ENCODE data around the gene C1orf159. TPM values are rescaled to one million over a fixed set of nuclear protein-coding genes. Genes with fewer than 3 reads are reported as not detected.

Gene C1orf159
- polyA plus RNA-seq, 1 donor from 2014 or later: 31.5 TPM

DNA sequence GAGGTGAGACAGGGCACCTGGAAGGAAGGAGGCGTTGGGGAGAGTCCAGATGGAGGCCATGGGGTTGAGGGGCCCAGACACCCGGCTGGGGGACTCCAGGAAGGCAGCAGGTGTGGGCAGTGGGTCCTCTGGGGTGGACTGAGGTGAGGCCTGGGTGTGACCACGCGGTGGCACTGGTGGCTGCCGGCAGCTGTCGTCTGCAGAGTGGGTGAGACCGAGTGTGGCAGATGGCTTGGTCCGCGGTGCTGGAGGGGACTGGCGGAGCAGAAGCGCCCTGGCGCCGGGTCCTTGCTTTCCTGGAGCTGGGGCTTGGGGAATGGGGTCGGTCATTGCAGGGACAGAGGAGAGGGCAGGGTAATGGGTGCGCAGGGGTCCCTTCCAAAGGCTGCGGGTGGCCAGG is 83.5 kb downstream of the C1orf159 start:
- Histone ChIP-seq H2AFZ (ENCODE audit: low read depth, low read length) (no peak overlapping the region), H3K27me3 (ENCODE audit: insufficient read depth, low read depth, low read length) (no peaks in the 10 kb centered on the region), H3K9ac (ENCODE audit: low read length) (peak overlapping the region; percentile 85), H3F3A (ENCODE audit: insufficient read depth, low read length, poor library complexity, severe bottlenecking) (no peaks in the 10 kb centered on the region), H3K36me3 (ENCODE audit: insufficient read depth, low read length) (no peaks in the 10 kb centered on the region), H3K9me3 (ENCODE audit: low read length) (no peaks in the 10 kb centered on the region), H4K20me1 (ENCODE audit: insufficient read depth) (no peaks in the 10 kb centered on the region), H3K9me2 (ENCODE audit: insufficient read depth, low read length) (no peaks in the 10 kb centered on the region), H3K4me3 (ENCODE audit: low read length) (peak overlapping the region; percentile 69), H3K79me2 (replicated peaks; ENCODE audit: insufficient read depth, low read length) (peaks cover 4% of the 10 kb centered on the region), H3K4me2 (ENCODE audit: low read length) (no peak overlapping the region), H3K27ac (ENCODE audit: low read length) (peak overlapping the region; percentile 55)
- TF ChIP-seq EP300 (conservative IDR thresholded peaks at IDR 0.05; ENCODE audit: poor library complexity, severe bottlenecking) (no peak), EZH2 (IDR thresholded peaks at IDR 0.05; ENCODE audit: borderline replicate concordance, insufficient read depth, low read length, poor library complexity, severe bottlenecking) (no peak)
- TF ChIP-seq, protein P1, sequence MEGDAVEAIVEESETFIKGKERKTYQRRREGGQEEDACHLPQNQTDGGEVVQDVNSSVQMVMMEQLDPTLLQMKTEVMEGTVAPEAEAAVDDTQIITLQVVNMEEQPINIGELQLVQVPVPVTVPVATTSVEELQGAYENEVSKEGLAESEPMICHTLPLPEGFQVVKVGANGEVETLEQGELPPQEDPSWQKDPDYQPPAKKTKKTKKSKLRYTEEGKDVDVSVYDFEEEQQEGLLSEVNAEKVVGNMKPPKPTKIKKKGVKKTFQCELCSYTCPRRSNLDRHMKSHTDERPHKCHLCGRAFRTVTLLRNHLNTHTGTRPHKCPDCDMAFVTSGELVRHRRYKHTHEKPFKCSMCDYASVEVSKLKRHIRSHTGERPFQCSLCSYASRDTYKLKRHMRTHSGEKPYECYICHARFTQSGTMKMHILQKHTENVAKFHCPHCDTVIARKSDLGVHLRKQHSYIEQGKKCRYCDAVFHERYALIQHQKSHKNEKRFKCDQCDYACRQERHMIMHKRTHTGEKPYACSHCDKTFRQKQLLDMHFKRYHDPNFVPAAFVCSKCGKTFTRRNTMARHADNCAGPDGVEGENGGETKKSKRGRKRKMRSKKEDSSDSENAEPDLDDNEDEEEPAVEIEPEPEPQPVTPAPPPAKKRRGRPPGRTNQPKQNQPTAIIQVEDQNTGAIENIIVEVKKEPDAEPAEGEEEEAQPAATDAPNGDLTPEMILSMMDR (IDR thresholded peaks at IDR 0.05; ENCODE audit: poor library complexity, severe bottlenecking): no peak
- TF ChIP-seq, protein P2, sequence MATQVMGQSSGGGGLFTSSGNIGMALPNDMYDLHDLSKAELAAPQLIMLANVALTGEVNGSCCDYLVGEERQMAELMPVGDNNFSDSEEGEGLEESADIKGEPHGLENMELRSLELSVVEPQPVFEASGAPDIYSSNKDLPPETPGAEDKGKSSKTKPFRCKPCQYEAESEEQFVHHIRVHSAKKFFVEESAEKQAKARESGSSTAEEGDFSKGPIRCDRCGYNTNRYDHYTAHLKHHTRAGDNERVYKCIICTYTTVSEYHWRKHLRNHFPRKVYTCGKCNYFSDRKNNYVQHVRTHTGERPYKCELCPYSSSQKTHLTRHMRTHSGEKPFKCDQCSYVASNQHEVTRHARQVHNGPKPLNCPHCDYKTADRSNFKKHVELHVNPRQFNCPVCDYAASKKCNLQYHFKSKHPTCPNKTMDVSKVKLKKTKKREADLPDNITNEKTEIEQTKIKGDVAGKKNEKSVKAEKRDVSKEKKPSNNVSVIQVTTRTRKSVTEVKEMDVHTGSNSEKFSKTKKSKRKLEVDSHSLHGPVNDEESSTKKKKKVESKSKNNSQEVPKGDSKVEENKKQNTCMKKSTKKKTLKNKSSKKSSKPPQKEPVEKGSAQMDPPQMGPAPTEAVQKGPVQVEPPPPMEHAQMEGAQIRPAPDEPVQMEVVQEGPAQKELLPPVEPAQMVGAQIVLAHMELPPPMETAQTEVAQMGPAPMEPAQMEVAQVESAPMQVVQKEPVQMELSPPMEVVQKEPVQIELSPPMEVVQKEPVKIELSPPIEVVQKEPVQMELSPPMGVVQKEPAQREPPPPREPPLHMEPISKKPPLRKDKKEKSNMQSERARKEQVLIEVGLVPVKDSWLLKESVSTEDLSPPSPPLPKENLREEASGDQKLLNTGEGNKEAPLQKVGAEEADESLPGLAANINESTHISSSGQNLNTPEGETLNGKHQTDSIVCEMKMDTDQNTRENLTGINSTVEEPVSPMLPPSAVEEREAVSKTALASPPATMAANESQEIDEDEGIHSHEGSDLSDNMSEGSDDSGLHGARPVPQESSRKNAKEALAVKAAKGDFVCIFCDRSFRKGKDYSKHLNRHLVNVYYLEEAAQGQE (IDR thresholded peaks at IDR 0.05; ENCODE audit: borderline replicate concordance): no peak

Other genes with a start within 250 kb of the C1orf159 start
- gene SAMD11, start 192.2 kb downstream of the C1orf159 start, polyA plus RNA-seq: 11.2 and 21.6 TPM in 2 replicates
- 77.2 and 78.2 TPM in 2 replicates for gene NOC2L, start 156.8 kb downstream of the C1orf159 start, polyA plus RNA-seq
- 52.3 and 64.2 TPM in 2 replicates for gene KLHL17, start 155.5 kb downstream of the C1orf159 start, polyA plus RNA-seq
- 0.28 and 1.1 TPM in 2 replicates for gene PLEKHN1, start 149.6 kb downstream of the C1orf159 start, polyA plus RNA-seq
- gene PERM1, start 134.0 kb downstream of the C1orf159 start, polyA plus RNA-seq: not detected in 2 replicates
- 196 and 204 TPM in 2 replicates for gene HES4, start 116.0 kb downstream of the C1orf159 start, polyA plus RNA-seq
- 3.0 and 8.0 TPM in 2 replicates for gene ISG15, start 102.6 kb downstream of the C1orf159 start, polyA plus RNA-seq
- gene AGRN, start 96.0 kb downstream of the C1orf159 start, polyA plus RNA-seq: 104 and 106 TPM in 2 replicates
- gene RNF223, start 41.8 kb downstream of the C1orf159 start, polyA plus RNA-seq: not detected in 2 replicates
- not detected in 2 replicates for gene TTLL10, start 57.8 kb upstream of the C1orf159 start, polyA plus RNA-seq
- not detected in 2 replicates for gene TNFRSF18, start 90.5 kb upstream of the C1orf159 start, polyA plus RNA-seq
- gene TNFRSF4, start 98.1 kb upstream of the C1orf159 start, polyA plus RNA-seq: 0.66 TPM in 1 of 2 replicates, not detected in the other
- 91.2 and 114 TPM in 2 replicates for gene SDF4, start 115.9 kb upstream of the C1orf159 start, polyA plus RNA-seq
- 46.5 and 52.6 TPM in 2 replicates for gene B3GALT6, start 116.1 kb upstream of the C1orf159 start, polyA plus RNA-seq
- 0.74 TPM in 1 of 2 replicates, not detected in the other for gene C1QTNF12, start 130.6 kb upstream of the C1orf159 start, polyA plus RNA-seq
- gene UBE2J2, start 157.8 kb upstream of the C1orf159 start, polyA plus RNA-seq: 76.5 and 79.7 TPM in 2 replicates
- gene SCNN1D, start 164.3 kb upstream of the C1orf159 start, polyA plus RNA-seq: 9.8 and 16.0 TPM in 2 replicates
- gene ACAP3, start 191.8 kb upstream of the C1orf159 start, polyA plus RNA-seq: 186 and 230 TPM in 2 replicates
- 25.0 and 36.8 TPM in 2 replicates for gene PUSL1, start 192.5 kb upstream of the C1orf159 start, polyA plus RNA-seq
- gene INTS11, start 208.6 kb upstream of the C1orf159 start, polyA plus RNA-seq: 131 and 132 TPM in 2 replicates
- 9.9 and 13.3 TPM in 2 replicates for gene CPTP, start 208.7 kb upstream of the C1orf159 start, polyA plus RNA-seq
- gene TAS1R3, start 215.2 kb upstream of the C1orf159 start, polyA plus RNA-seq: 1.0 and 1.2 TPM in 2 replicates
- 100 and 102 TPM in 2 replicates for gene DVL1, start 233.3 kb upstream of the C1orf159 start, polyA plus RNA-seq
- gene MXRA8, start 242.5 kb upstream of the C1orf159 start, polyA plus RNA-seq: 0.92 and 1.7 TPM in 2 replicates

All from neural cell (in vitro differentiated cells).